Measurements from ENCODE around the gene ASIC5.

The ASIC5 gene

GRCh38 chr4:155889031-155889793 lies 23.1 kb upstream of the ASIC5 start:
- Mint-ChIP-seq H3K9me3 (peaks cover 6% of the 10 kb centered on the region), H3K4me3 (no peak overlapping the region), H3K27ac (no peak overlapping the region), H3K27me3 (peaks cover 19% of the 10 kb centered on the region), H3K4me1 (no peaks in the 10 kb centered on the region), H3K36me3 (no peaks in the 10 kb centered on the region)

- Mint-ChIP-seq H3K27me3 (peaks cover 18% of the 10 kb centered on the region), H3K9me3 (no peaks in the 10 kb centered on the region), H3K36me3 (no peaks in the 10 kb centered on the region), H3K4me3 (no peak overlapping the region), H3K4me1 (no peaks in the 10 kb centered on the region), H3K27ac (no peak overlapping the region)
Measured at GRCh38 chr4:155887847-155888570, 21.9 kb upstream of the ASIC5 start.

DNA sequence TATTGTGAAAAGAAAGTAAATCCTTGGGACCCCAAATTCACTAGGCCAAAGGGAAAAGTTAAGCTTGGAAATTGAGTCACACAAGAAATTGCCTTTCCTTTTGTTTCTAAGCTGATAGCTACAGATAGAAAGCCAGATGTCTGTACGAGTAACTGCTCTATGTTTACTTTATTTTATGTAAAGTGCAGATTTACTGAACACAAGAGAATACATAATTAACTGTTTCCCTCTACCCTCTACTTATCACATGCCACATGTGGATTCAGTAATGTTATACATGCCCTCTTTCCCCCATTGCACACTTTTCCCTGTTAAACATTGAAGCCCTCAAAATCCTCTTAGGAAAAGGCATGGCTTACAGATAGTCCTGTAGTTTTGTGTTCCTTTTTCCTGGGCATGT lies 21.0 kb upstream of the ASIC5 start:
- Mint-ChIP-seq H3K27me3 (peaks cover 18% of the 10 kb centered on the region), H3K27ac (no peak overlapping the region), H3K36me3 (no peaks in the 10 kb centered on the region)

DNA sequence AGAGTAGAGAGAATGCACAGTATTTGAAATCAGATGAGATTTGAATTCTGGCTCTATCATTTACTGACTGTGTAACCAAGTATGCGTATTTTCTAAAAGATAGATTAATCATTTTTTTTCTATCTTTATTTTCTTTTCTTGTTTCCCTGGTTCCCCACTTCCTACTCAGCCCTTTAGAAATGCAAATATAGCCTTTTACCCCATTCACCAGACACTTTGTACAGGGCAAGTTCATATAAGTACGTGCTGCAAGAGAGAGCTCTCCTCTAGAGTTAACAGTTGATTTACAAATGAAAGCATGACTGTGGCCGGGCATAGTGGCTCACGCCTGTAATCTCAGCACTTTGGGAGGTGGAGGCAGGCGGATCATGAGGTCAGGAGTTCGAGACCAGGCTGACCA lies 19.6 kb upstream of the ASIC5 start:
- no peaks in the 10 kb centered on the region for H3K36me3 Mint-ChIP-seq
- peaks cover 8% of the 10 kb centered on the region for H3K27me3 Mint-ChIP-seq
- no peaks in the 10 kb centered on the region for H3K9me3 Mint-ChIP-seq
- no peaks in the 10 kb centered on the region for H3K4me1 Mint-ChIP-seq
- H3K27ac Mint-ChIP-seq = no peak overlapping the region
- no peak overlapping the region for H3K4me3 Mint-ChIP-seq

More for the DNA sequence above, 21.0 kb upstream of the ASIC5 start:
- Mint-ChIP-seq H3K9me3 (no peaks in the 10 kb centered on the region), H3K4me3 (no peak overlapping the region), H3K4me1 (no peaks in the 10 kb centered on the region)

DNA sequence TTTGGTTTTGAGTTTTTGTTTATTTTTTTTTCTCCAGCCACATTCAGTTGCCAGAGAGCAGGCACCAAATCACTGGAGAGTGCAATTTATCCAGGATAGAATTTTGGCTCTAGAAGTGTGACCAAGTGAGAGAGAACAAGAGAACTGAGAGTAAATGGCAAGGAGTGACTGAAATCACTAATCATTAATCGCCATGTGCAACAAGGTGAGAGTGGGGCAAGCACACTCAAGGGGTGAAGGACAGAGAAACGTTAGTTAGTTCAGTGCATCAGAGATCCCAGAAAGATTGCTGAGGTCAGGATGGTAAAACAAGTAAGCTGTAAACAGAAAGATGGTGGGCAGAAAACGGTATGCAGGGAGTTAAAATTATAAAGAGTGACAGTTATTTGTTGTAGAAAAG lies 17.8 kb upstream of the ASIC5 start:
- Mint-ChIP-seq H3K27ac (no peak overlapping the region), H3K36me3 (no peaks in the 10 kb centered on the region), H3K9me3 (no peaks in the 10 kb centered on the region), H3K4me3 (no peak overlapping the region), H3K27me3 (peaks cover 7% of the 10 kb centered on the region), H3K4me1 (no peaks in the 10 kb centered on the region)

DNA sequence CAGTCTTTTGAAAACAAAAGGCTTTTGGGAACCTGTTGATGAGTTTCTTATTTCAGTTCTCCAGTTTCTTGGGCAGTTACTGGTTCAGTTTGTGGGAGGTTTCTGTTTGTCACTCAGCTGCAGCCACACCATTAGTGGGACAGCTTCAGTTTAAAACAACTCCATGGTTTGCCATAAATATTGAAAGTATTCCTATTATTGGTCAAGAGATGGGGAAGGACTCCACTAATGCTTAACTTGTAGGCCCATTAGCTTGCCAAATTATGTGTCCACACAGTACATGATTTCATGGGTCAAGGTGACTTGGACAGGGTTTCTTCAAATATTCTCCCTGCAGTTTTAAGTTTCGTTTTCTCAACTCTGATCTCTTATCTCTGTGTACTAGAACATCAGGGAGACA lies 15.5 kb upstream of the ASIC5 start:
- H3K27ac Mint-ChIP-seq = no peak overlapping the region
- no peaks in the 10 kb centered on the region for H3K4me1 Mint-ChIP-seq

GRCh38 chr4:155879767-155880166 lies 13.7 kb upstream of the ASIC5 start:
- Mint-ChIP-seq H3K4me1 (no peaks in the 10 kb centered on the region), H3K36me3 (no peaks in the 10 kb centered on the region), H3K4me3 (no peak overlapping the region), H3K27ac (no peak overlapping the region), H3K27me3 (peaks cover 4% of the 10 kb centered on the region), H3K9me3 (no peaks in the 10 kb centered on the region)

More for the DNA sequence above, 15.5 kb upstream of the ASIC5 start:
- H3K36me3 Mint-ChIP-seq = no peaks in the 10 kb centered on the region
- H3K4me3 Mint-ChIP-seq = no peak overlapping the region
- peaks cover 5% of the 10 kb centered on the region for H3K27me3 Mint-ChIP-seq
- H3K9me3 Mint-ChIP-seq = no peaks in the 10 kb centered on the region

DNA sequence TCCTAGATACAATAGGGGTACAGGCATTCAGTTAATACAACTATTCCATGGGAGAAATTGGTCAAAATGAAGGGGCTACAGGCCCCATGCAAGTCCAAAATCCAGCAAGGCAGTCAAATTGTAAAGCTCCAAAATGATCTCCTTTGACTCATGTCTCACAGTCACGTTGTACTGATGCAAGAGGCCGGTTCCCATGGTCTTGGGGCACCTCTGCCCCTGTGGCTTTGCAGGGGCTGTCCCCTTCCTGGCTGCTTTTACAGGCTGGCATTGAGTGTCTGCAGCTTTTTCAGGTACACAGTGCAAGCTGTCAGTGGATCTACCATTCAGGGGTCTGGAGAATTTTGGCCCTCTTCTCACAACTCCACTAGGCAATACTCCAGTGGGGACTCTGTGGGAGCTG lies 12.5 kb upstream of the ASIC5 start:
- H3K4me3 Mint-ChIP-seq = no peak overlapping the region
- H3K27me3 Mint-ChIP-seq = peaks cover 2% of the 10 kb centered on the region
- H3K36me3 Mint-ChIP-seq = no peaks in the 10 kb centered on the region
- no peak overlapping the region for H3K27ac Mint-ChIP-seq
- no peaks in the 10 kb centered on the region for H3K9me3 Mint-ChIP-seq
- no peaks in the 10 kb centered on the region for H3K4me1 Mint-ChIP-seq

GRCh38 chr4:155877971-155878370 lies 11.9 kb upstream of the ASIC5 start:
- no peak overlapping the region for H3K4me3 Mint-ChIP-seq
- H3K4me1 Mint-ChIP-seq = no peaks in the 10 kb centered on the region
- H3K36me3 Mint-ChIP-seq = no peaks in the 10 kb centered on the region
- H3K9me3 Mint-ChIP-seq = no peaks in the 10 kb centered on the region
- no peaks in the 10 kb centered on the region for H3K27me3 Mint-ChIP-seq
- no peak overlapping the region for H3K27ac Mint-ChIP-seq

GRCh38 chr4:155875878-155876277 lies 9.8 kb upstream of the ASIC5 start:
- Mint-ChIP-seq H3K27ac (no peak overlapping the region), H3K4me1 (no peaks in the 10 kb centered on the region), H3K27me3 (peaks cover 5% of the 10 kb centered on the region), H3K4me3 (no peak overlapping the region), H3K9me3 (no peaks in the 10 kb centered on the region), H3K36me3 (no peaks in the 10 kb centered on the region)

- Mint-ChIP-seq H3K4me1 (no peaks in the 10 kb centered on the region), H3K4me3 (no peak overlapping the region), H3K9me3 (no peaks in the 10 kb centered on the region), H3K36me3 (no peaks in the 10 kb centered on the region), H3K27me3 (peaks cover 11% of the 10 kb centered on the region), H3K27ac (no peak overlapping the region)
Measured at GRCh38 chr4:155855897-155856296, 10.2 kb downstream of the ASIC5 start.

DNA sequence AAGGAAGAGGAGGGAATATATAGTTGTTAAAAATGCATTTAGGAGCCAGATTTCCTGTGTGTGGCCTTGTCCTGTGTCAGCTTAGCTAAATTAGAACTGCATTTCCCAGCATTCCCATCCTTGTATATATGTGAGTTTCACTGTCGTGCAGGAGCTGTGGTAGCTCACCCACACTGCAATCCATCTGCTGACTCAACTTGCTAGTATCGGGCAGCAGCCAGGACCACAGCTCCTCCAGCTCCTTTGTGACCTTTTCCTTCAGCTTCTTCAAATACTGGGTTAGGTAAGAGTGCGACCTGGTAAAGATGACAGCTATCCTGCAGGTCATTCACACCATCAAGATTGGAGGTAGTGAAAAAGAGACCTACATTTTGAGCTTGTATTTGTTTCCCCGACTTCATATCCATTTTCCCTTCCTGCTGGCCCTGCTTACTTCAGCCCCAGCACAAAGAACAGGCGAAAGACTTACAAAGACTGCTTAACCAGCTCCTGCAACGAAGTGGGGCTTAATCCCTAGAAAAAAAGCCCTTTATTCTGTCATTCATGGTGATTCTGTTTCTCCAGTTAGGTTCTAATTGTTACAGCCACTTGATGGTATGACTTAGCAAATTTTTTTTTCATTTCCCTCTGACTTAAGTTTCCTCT lies 11.4 kb downstream of the ASIC5 start:
- no peak overlapping the region for H3K4me3 Mint-ChIP-seq

DNA sequence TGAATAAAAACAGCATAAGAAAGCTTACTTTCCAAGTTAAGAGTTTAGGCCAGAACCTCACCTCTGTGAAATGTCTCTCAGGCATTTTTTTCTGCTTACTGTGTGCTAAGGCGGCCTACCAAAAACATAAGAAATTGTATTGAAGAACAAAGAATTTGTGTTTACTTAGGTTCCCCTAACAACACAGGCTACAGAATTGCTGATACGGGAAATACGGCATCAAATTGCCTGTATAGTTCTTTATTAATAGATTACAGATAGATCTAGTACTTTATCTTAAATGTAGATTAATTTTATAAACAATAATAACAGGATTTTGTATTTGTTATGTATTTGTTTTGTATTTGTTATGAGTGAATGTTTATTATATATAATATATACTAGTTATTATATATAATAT lies 12.9 kb downstream of the ASIC5 start:
- H3K36me3 Mint-ChIP-seq = no peaks in the 10 kb centered on the region
- peaks cover 9% of the 10 kb centered on the region for H3K27me3 Mint-ChIP-seq
- no peak overlapping the region for H3K27ac Mint-ChIP-seq
- no peak overlapping the region for H3K4me3 Mint-ChIP-seq
- H3K4me1 Mint-ChIP-seq = no peaks in the 10 kb centered on the region
- peaks cover 9% of the 10 kb centered on the region for H3K9me3 Mint-ChIP-seq

More for the DNA sequence above, 11.4 kb downstream of the ASIC5 start:
- Mint-ChIP-seq H3K36me3 (no peaks in the 10 kb centered on the region), H3K27me3 (peaks cover 14% of the 10 kb centered on the region), H3K27ac (no peak overlapping the region), H3K9me3 (peaks cover 8% of the 10 kb centered on the region), H3K4me1 (no peaks in the 10 kb centered on the region)

DNA sequence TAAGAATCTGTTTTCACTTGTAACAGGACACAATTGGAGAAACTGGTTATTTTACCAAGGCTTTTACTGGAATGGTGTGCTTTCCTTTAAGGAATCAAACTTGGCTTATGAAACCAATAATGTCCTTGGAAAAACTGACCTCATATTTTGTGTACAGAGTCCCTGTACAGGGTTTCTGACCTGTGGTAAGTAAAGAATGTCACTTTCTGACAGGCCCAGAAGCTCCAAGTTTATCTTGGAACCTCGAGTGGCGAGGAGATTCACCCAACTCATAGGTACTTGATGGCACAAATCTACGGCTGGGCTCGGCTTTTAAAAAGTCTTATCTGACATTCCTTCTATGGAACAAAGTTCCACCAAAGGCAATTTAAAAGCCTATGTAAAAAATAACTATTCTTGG lies 17.0 kb downstream of the ASIC5 start:
- H3K36me3 Mint-ChIP-seq = no peaks in the 10 kb centered on the region
- peaks cover 3% of the 10 kb centered on the region for H3K27me3 Mint-ChIP-seq
- no peak overlapping the region for H3K27ac Mint-ChIP-seq
- H3K4me1 Mint-ChIP-seq = no peaks in the 10 kb centered on the region
- peaks cover 9% of the 10 kb centered on the region for H3K9me3 Mint-ChIP-seq
- H3K4me3 Mint-ChIP-seq = no peak overlapping the region

GRCh38 chr4:155846929-155847328 lies 19.1 kb downstream of the ASIC5 start:
- no peak overlapping the region for H3K27ac Mint-ChIP-seq

DNA sequence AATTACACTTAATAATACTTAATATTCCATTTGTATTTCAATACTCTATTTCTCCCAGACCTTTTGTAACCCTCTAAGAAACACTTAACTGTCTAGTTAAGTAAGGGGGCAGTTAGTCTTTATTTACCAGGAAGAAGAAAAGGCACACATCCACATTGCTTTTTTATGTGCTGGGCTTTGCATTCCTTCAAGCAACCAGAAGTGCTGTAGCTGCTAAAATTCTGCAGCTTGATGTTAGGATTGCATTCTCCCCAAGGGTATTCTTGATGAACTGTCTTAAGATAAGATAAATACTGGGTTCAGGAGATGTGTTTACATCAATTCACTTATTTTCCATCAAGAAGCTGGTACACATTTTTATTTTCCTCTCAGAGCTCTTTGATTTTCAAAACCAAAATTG lies 24.0 kb downstream of the ASIC5 start:
- no peak overlapping the region for H3K4me3 Mint-ChIP-seq
- no peaks in the 10 kb centered on the region for H3K9me3 Mint-ChIP-seq
- H3K27ac Mint-ChIP-seq = no peak overlapping the region
- no peaks in the 10 kb centered on the region for H3K36me3 Mint-ChIP-seq
- no peaks in the 10 kb centered on the region for H3K4me1 Mint-ChIP-seq
- H3K27me3 Mint-ChIP-seq = peaks cover 1% of the 10 kb centered on the region

More at GRCh38 chr4:155846929-155847328, 19.1 kb downstream of the ASIC5 start:
- H3K9me3 Mint-ChIP-seq = peaks cover 9% of the 10 kb centered on the region
- H3K4me3 Mint-ChIP-seq = no peak overlapping the region
- H3K4me1 Mint-ChIP-seq = no peaks in the 10 kb centered on the region
- H3K36me3 Mint-ChIP-seq = no peaks in the 10 kb centered on the region
- peaks cover 5% of the 10 kb centered on the region for H3K27me3 Mint-ChIP-seq

All from activated naive CD4-positive, alpha-beta T cell treated with anti-CD3 and anti-CD28 coated beads, Interleukin-2, amount 50 U/mL, for 24 hours (primary cell).